ENCODE measurements around the gene ARFRP1. TPM values are rescaled to one million over a fixed set of nuclear protein-coding genes. Genes with fewer than 3 reads are reported as not detected.

Gene ARFRP1
- total RNA-seq, 6 experiments from 2014 or later, result 16.0 to 22.2 (median 20.2) TPM

- Histone ChIP-seq H3K4me1 (peaks cover 0 to 8% (median 0%) of the 10 kb centered on the region in 4 donors), H3K9me3 (no peaks in the 10 kb centered on the region), H3K27ac (no peak overlapping the region), H3K4me3 (no peak overlapping the region), H3K36me3 (peaks cover 0 to 24% (median 8%) of the 10 kb centered on the region in 4 donors), H3K27me3 (no peaks in the 10 kb centered on the region)
- intact Hi-C loops (cut with DNase I), result no loop called here
- DNase-seq (peak in 2 of 3 donors; percentile 26 to 48), ATAC-seq (no peak)
- no CpG with 5 or more reads among the region's 13 CpGs for WGBS (ENCODE audit: insufficient coverage, low coverage, low lambda C conversion rate, missing lambda C conversion rate)
- TF ChIP-seq CTCF (IDR thresholded peaks at IDR 0.05), result no peak
- TF ChIP-seq POLR2A (IDR thresholded peaks at IDR 0.05), result no peak
Observed at GRCh38 chr20:63702751-63703470, 4.9 kb downstream of the ARFRP1 start.

GRCh38 chr20:63702036-63702665, 5.6 kb downstream of the ARFRP1 start:
- H3K9me3 ChIP-seq, result no peaks in the 10 kb centered on the region
- no peaks in the 10 kb centered on the region for H3K27me3 ChIP-seq
- intact Hi-C loops (cut with DNase I), result no loop called here
- peak; percentile 21 to 53 (median 37) for DNase-seq
- WGBS (ENCODE audit: insufficient coverage, low coverage, low lambda C conversion rate, missing lambda C conversion rate), result 100% methylated on average over 1 of the region's 16 CpGs
- H3K36me3 ChIP-seq, result peaks cover 0 to 24% (median 8%) of the 10 kb centered on the region in 4 donors
- H3K4me3 ChIP-seq, result no peak overlapping the region
- H3K27ac ChIP-seq, result no peak overlapping the region
- no peak for ATAC-seq
- H3K4me1 ChIP-seq, result peaks cover 0 to 11% (median 3%) of the 10 kb centered on the region in 4 donors
- TF ChIP-seq POLR2A (IDR thresholded peaks at IDR 0.05) (no peak), CTCF (IDR thresholded peaks at IDR 0.05) (no peak)

- H3K27me3 ChIP-seq, result no peaks in the 10 kb centered on the region
- TF ChIP-seq POLR2A (IDR thresholded peaks at IDR 0.05), result no peak
- no peak for TF ChIP-seq CTCF (IDR thresholded peaks at IDR 0.05)
- peaks cover 0 to 14% (median 6%) of the 10 kb centered on the region in 4 donors for H3K4me1 ChIP-seq
- no peak overlapping the region for H3K4me3 ChIP-seq
- intact Hi-C loops (cut with DNase I), result no loop called here
- H3K36me3 ChIP-seq, result peaks cover 0 to 23% (median 8%) of the 10 kb centered on the region in 4 donors
- peak; percentile 21 to 53 (median 45) for DNase-seq
- H3K9me3 ChIP-seq, result no peaks in the 10 kb centered on the region
- ATAC-seq, result no peak
- WGBS (ENCODE audit: insufficient coverage, low coverage, low lambda C conversion rate, missing lambda C conversion rate), result no CpG with 5 or more reads among the region's 14 CpGs
- H3K27ac ChIP-seq, result no peak overlapping the region
Observed at GRCh38 chr20:63701329-63702035, 6.3 kb downstream of the ARFRP1 start.

- intact Hi-C loops (cut with DNase I), result no loop called here
- H3K36me3 ChIP-seq, result peaks cover 0 to 20% (median 8%) of the 10 kb centered on the region in 4 donors
- no peaks in the 10 kb centered on the region for H3K9me3 ChIP-seq
- no peak for DNase-seq
- no peak for TF ChIP-seq POLR2A (IDR thresholded peaks at IDR 0.05)
- no peak for TF ChIP-seq CTCF (IDR thresholded peaks at IDR 0.05)
- H3K4me3 ChIP-seq, result no peak overlapping the region
- H3K27me3 ChIP-seq, result no peaks in the 10 kb centered on the region
- ATAC-seq, result no peak
- peaks cover 0 to 14% (median 5%) of the 10 kb centered on the region in 4 donors for H3K4me1 ChIP-seq
- WGBS (ENCODE audit: insufficient coverage, low coverage, low lambda C conversion rate, missing lambda C conversion rate), result no CpG with 5 or more reads among the region's 5 CpGs
- H3K27ac ChIP-seq, result no peak overlapping the region
Observed at GRCh38 chr20:63701051-63701328, 6.8 kb downstream of the ARFRP1 start.

Data from right lobe of liver (tissue), 6 donors.